Superior temporal gyrus (tissue), 1 donor: ENCODE results near the gene CD2AP.
A peak's percentile ranks its signal among the peaks of the same experiment; 100 is the strongest.
"Not testable (repeated sequence)": the region's sequence is repeated elsewhere in the genome, so short reads cannot be mapped to it uniquely, and the experiment has no call there.

Experiments used
- DNase-seq: peaks from one replicate; pipeline ENCODE4 v3.0.0-alpha.2; 2016; ENCODE audit errors: extremely low spot score

CD2AP gene

DNA sequence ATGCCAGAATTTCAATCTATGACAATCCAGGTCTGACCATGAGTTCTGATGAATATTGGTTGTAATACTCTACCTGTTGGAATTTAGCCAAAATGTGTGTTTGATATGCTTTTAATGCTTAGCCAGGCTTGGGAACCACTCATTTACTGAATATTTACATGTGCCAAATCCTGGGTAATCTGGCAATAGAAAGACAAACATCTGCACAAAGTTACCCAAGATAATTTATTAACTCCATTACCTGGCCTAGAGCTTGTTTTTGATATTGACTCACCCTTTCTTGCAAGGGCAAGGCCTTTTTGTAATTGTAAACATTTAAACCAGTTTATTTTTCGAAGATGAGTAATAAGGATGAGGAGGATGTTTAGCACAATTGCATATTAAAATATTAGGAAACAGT is 13.5 kb upstream of the CD2AP start:
- no peak for DNase-seq

DNA sequence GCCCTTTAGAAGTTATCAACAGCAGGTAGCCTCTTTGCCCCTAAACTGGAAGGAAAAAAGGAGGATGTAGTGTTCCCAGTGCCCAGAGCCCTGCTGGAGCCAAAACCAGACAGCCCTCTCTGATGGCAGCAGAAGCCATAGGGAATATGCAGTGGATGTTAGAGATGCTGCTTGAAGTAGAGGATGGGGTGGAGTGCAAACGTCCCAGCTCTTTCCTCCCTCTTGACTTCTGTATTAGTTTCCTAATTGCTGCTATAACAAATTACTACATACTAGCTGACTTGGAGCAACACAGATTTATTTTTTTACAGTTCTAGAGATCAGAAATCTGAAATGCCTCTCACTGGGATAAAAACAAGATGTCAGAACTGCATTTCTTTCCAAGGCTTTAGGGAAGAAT is 12.5 kb upstream of the CD2AP start:
- DNase-seq: no peak

DNA sequence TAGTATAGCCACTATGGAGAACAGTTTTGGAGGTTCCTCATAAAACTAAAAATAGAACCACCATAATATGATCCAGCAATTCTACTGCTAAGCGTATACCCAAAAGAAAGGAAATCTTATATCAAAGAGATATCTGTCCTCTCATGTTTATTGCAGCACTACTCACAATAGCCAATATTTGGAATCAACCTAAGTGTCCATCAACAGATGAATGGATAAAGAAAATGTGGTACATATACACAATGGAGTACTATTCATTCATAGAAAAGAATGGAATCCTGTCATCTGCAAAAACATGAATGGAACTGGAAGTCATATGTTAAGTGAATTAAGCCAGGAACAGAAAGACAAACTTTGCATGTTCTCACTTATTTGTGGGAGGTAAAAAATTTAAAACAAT is 5.7 kb upstream of the CD2AP start:
- DNase-seq: no peak

DNA sequence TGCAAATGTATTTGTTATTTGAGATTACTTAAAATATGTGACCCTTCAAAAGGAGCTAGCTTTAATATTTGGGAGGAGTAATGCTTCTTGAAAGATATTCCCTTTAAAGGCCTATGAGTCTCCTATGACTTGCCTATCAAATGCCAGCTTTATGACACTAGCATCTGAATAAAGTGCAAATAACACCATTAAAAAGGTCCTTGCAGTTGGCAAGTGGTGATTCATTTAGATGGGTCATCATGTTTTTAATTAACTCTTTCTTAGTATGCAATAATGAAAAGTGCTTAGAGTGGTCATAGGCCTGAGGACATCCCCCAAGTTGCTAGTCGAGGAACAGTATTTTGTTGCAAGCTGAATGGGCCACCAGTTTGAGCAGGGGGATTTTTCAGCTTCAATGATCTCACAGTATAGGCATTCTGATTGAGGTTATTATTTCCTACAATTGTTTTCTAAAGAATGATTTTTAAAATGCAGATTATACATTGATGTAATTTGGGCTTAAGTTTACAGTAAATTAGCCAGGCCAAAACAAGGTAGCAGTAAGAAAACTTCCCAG is 3.7 kb upstream of the CD2AP start:
- no peak for DNase-seq

- DNase-seq: no peak
Observed at GRCh38 chr6:47475319-47475816, 2.2 kb upstream of the CD2AP start.

GRCh38 chr6:47476781-47477496 is 650 bp upstream of the CD2AP start:
- peak; percentile 39 for DNase-seq

DNA sequence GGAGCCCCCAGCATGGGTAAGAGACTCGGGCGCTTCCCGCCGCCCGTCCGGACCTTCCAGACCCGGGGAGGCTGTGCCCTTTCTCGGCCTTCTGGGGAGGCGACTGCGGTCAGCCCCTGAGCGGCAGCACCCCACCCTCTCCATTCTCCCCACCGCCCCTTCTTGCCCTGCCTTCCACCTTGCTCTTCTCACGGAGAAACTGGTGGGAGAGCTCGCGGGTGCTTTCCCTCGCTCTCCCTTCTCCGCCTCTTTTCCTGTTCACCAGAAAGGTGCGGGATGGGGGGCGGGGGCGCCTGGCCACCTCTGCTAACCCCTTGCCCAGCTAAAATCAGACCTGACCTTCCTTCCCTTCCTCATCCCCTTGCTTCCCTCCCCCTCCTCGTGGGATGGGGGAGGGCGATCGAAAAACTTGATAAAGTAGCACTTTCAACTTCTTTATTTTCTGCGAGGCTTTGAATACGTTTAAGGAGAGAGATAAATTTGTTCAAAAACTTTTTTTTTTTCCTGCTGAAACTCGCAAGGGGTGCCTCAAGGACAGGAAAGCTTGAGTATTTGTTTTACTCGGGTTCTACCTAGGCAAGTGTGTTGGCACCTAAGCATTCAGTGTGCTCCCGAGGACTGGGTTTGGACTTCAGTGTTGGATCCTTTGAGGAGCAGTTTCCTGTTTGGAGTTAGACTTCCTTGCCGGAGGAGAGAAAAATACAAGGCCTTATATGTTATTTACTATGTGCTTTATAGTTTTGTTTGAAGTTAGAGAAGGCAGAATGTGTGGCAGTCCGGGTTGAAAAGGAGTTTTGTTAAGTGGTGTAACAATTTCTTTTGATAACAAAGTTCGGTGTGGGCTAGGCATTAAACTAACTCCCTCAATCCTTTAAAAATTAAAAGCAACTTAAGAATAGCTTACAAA is 897 bp downstream of the CD2AP start:
- peak; percentile 42 for DNase-seq

DNA sequence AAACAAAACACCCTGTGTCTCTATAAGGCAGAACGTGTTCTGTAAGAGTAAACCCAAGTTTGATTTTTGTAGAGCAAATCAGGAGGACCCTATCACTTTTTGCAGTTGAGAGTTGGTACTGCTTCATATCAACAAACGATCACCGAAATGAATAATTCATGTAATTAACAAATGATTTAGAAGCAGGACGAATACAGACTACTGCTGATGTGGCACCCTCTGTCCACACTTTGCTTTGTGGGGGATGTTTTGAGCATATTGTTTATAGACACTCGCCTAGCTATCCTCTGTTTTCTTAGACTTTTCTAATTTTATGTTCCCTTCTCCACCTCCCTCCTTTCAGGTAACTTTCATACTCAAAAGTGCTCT is 1.5 kb downstream of the CD2AP start:
- no peak for DNase-seq

DNA sequence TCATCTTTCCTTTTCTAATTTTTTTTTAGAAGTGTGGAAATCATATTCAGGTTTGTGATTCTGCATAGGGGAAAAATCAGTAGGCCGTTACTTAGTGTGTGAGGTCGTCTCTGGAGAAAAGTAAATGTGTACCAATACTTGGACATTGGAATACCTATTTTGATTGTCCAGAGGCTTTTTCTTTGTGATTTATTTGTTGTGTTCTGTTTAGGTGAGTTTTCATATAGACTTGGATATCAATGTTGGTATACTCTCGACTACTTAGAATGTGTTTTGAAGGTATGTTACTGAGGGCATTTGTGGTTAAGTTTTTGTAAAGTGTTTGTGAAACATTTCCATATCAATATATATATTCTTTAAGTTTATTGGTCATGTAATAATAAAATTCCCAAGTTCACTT is 2.3 kb downstream of the CD2AP start:
- no peak for DNase-seq

DNA sequence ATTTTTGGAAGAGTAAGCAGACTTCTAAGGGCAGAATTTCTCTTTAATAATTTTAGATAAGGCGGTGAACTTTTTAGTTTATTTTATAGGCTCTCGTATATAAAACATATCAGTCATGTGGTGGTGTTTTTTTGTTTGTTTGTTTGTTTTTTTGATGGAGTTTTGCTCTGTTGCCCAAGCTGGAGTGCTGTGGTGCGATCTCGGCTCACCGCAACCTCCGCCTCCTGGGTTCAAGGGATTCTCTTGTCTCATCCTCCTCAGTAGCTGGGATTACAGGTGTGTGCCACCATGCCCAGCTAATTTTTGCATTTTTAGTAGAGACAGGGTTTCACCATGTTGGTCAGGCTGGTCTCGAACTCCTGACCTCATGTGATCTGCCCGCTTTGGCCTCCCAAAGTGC is 3.6 kb downstream of the CD2AP start:
- DNase-seq: not testable (repeated sequence)

- DNase-seq: no peak
Observed at GRCh38 chr6:47481806-47482205, 4.2 kb downstream of the CD2AP start.

GRCh38 chr6:47483516-47483852 is 5.9 kb downstream of the CD2AP start:
- DNase-seq: no peak

GRCh38 chr6:47483853-47484546 is 6.4 kb downstream of the CD2AP start:
- no peak for DNase-seq

- DNase-seq: no peak
Observed at GRCh38 chr6:47484616-47485015, 7.0 kb downstream of the CD2AP start.

DNA sequence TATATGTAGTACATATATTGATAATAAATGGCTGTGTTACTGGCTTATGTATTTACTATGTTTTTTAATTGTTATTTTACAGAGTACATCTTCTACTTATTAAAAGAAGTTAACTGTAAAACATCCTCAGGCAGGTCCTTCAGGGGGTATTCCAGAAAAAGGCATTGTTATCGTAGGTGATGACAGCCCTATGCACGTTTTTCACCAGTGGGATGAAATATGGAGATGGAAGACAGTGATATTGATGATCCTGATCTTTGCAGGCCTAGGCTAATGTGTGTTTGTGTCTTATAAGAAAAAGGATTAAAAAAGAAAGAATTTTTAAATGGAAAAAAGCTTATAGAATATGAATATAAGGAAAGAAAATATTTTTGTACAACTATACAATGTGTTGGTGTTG is 7.5 kb downstream of the CD2AP start:
- DNase-seq: no peak

- no peak for DNase-seq
Observed at GRCh38 chr6:47485491-47486135, 8.0 kb downstream of the CD2AP start.

- no peak for DNase-seq
Observed at GRCh38 chr6:47489995-47490394, 12.4 kb downstream of the CD2AP start.

- no peak for DNase-seq
Observed at GRCh38 chr6:47490676-47491075, 13.1 kb downstream of the CD2AP start.

DNA sequence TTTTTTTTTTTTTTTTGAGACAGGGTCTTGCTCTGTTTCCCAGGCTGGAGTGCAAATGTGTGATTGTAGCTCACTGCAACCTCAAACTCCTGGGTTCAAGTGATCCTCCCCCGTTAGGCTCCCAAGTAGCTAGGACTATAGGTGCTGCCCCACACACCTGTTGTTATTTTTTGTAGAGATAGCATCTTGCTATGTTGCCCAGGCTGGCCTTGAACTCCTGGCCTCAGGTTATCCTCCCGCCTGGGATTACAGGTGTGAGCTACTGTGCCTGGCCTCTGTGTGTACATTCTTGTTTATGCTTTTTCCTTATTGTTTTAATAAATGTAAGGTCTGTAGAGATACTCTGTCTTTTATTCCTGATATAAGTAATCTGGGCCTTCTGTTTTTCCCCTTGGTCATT is 14.8 kb downstream of the CD2AP start:
- DNase-seq: no peak

- DNase-seq: no peak
Observed at GRCh38 chr6:47495207-47495606, 17.6 kb downstream of the CD2AP start.

GRCh38 chr6:47495954-47496545 is 18.5 kb downstream of the CD2AP start:
- DNase-seq: no peak
